PC-3 (cell line): ENCODE measurements around the gene COG3. TPM values are rescaled to one million over a fixed set of nuclear protein-coding genes. Genes with fewer than 3 reads are reported as not detected.

Experiments
- ATAC-seq: fragments of 200-7000 bp; cut with Tn5 transposase; 2 replicates; pipeline ENCODE4 v1.9.1; 2020; ENCODE audit warnings: mild to moderate bottlenecking, moderate library complexity
- BruUV-seq: library from RNA; stranded (reverse); fragments of 400-500 nt; replicated peaks from 2 replicates; lab custom pipeline; 2021; lab: Mats Ljungman, UMichigan
- CTCF ChIA-PET: fragments of 300-600 bp; sonication (Branson Sonifier 250); formaldehyde crosslinking; loops from one replicate; lab custom pipeline; 2022; ENCODE audit warnings: antibody characterized with exemption; lab: Charles Lee
- POLR2A ChIA-PET: fragments of 300-600 bp; sonication (Branson Sonifier 250); formaldehyde crosslinking; loops from one replicate; lab custom pipeline; 2022; ENCODE audit warnings: antibody characterized with exemption; ENCODE audit not compliant: unreplicated experiment; lab: Charles Lee
- DNase-seq: peaks from one replicate; pipeline ENCODE4 v3.0.0-alpha.2; 2015
- H2AFZ ChIP-seq: fragments of 300-600 bp; sonication (generic); 2 replicates; pipeline ENCODE4 v1.6.0; 2016; ENCODE audit warnings: antibody characterized with exemption, low read length
- H3F3A ChIP-seq: fragments of 300-600 bp; sonication (generic); one replicate; pipeline ENCODE4 v1.6.0; 2017; ENCODE audit warnings: antibody characterized with exemption, low read length, control low read depth, mild to moderate bottlenecking; ENCODE audit not compliant: unreplicated experiment
- H3K27ac ChIP-seq: fragments of 300-600 bp; sonication (generic); 2 replicates; pipeline ENCODE4 v1.5.1; 2016; ENCODE audit warnings: mild to moderate bottlenecking, low read length
- H3K27me3 ChIP-seq: fragments of 300-600 bp; sonication (generic); 2 replicates; pipeline ENCODE4 v1.6.1; 2016; ENCODE audit warnings: low read length, mixed read lengths
- H3K36me3 ChIP-seq: fragments of 300-600 bp; sonication (generic); 2 replicates; pipeline ENCODE4 v1.6.1; 2016; ENCODE audit warnings: low read depth, mixed run types, low read length, mixed read lengths
- H3K4me1 ChIP-seq: fragments of 300-600 bp; sonication (generic); 2 replicates; pipeline ENCODE4 v1.5.1; 2016; ENCODE audit warnings: low read length; ENCODE audit not compliant: insufficient read depth
- H3K4me2 ChIP-seq: fragments of 300-600 bp; sonication (generic); 2 replicates; pipeline ENCODE4 v1.6.0; 2016; ENCODE audit warnings: low read length
- H3K4me3 ChIP-seq: fragments of 300-600 bp; sonication (generic); 2 replicates; pipeline ENCODE4 v1.5.1; 2016; ENCODE audit warnings: mild to moderate bottlenecking, low read length, mixed read lengths
- H3K79me2 ChIP-seq: fragments of 300-600 bp; sonication (generic); 2 replicates; pipeline ENCODE4 v1.6.1; 2017; ENCODE audit warnings: low read length, mixed read lengths
- H3K9ac ChIP-seq: fragments of 300-600 bp; sonication (generic); 2 replicates; pipeline ENCODE4 v1.6.0; 2016; ENCODE audit warnings: mild to moderate bottlenecking, low read length
- H3K9me2 ChIP-seq: fragments of 300-600 bp; sonication (generic); replicated peaks from 2 replicates; pipeline ENCODE4 v1.6.1; 2016; ENCODE audit warnings: mixed run types, low read length, mixed read lengths
- H3K9me3 ChIP-seq: fragments of 300-600 bp; sonication (generic); 2 replicates; pipeline ENCODE4 v1.6.1; 2016; ENCODE audit warnings: low read length, mixed read lengths
- H4K20me1 ChIP-seq: fragments of 300-600 bp; sonication (generic); 2 replicates; pipeline ENCODE4 v1.6.1; 2016; ENCODE audit warnings: low read length, mixed read lengths
- EZH2 ChIP-seq: fragments of 300-600 bp; sonication (generic); IDR thresholded peaks from one replicate; pipeline ENCODE4 v1.6.1; 2017; ENCODE audit warnings: antibody characterized with exemption, mild to moderate bottlenecking, low read length; ENCODE audit not compliant: unreplicated experiment
- EZH2phosphoT487 ChIP-seq: fragments of 300-600 bp; sonication (generic); IDR thresholded peaks from 2 replicates; pipeline ENCODE4 v1.6.1; 2018; ENCODE audit warnings: mild to moderate bottlenecking, antibody characterized with exemption, low read length, borderline replicate concordance
- intact Hi-C: fragments of 100-400 bp; cut with micrococcal nuclease; formaldehyde crosslinking; loops from 2 replicates; pipeline ENCODE4 v1.9.0; 2023
- total RNA-seq: library from RNA; depleted of rRNA; stranded (reverse); fragments of >200 nt; gene quantifications from 2 replicates; pipeline ENCODE4 v1.2.3, GENCODE V29; 2014
- TF ChIP-seq, protein P1 (sequence below): fragments of 300-600 bp; sonication (generic); conservative IDR thresholded peaks from 2 replicates; pipeline ENCODE4 v1.5.1; 2017; ENCODE audit warnings: antibody characterized with exemption, low read depth, mild to moderate bottlenecking, low read length

COG3 gene
- total RNA-seq, 1 experiment from 2014 or later: 28.8 TPM

DNA sequence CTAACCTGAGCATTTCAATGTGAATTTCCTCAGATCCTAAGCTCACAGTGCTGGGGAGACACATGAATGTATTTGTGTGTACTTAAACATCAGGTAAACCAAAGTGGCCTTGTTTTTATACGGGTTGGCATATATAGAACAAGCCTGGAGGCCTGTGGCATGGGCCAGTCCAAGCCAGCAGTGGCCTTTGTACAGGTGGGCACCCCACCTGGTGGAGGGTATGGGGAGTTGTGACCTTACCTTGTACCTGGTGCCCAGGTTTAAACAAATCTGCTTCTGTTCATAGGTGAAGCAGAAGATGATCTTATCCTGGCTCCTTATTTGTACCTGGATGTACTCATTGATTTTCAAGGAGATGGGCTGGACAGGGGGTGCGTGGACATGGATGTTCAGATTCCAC is 79.8 kb downstream of the COG3 start:
- H4K20me1 ChIP-seq: no peaks in the 10 kb centered on the region
- H3K9me3 ChIP-seq: no peaks in the 10 kb centered on the region
- H3K4me1 ChIP-seq: no peaks in the 10 kb centered on the region
- BruUV-seq: no TSS peak
- H3K27me3 ChIP-seq: no peaks in the 10 kb centered on the region
- H3K4me3 ChIP-seq: no peak overlapping the region
- no peaks in the 10 kb centered on the region for H3K36me3 ChIP-seq
- ChIA-PET POLR2A (no interaction called here), CTCF (no interaction called here)
- ATAC-seq (0 out of 2 replicates have a peak, but pooled peaks have one; percentile 38), DNase-seq (no peak)
- no peaks in the 10 kb centered on the region for H3K9me2 ChIP-seq
- no peak overlapping the region for H3K4me2 ChIP-seq
- TF ChIP-seq, protein P1, sequence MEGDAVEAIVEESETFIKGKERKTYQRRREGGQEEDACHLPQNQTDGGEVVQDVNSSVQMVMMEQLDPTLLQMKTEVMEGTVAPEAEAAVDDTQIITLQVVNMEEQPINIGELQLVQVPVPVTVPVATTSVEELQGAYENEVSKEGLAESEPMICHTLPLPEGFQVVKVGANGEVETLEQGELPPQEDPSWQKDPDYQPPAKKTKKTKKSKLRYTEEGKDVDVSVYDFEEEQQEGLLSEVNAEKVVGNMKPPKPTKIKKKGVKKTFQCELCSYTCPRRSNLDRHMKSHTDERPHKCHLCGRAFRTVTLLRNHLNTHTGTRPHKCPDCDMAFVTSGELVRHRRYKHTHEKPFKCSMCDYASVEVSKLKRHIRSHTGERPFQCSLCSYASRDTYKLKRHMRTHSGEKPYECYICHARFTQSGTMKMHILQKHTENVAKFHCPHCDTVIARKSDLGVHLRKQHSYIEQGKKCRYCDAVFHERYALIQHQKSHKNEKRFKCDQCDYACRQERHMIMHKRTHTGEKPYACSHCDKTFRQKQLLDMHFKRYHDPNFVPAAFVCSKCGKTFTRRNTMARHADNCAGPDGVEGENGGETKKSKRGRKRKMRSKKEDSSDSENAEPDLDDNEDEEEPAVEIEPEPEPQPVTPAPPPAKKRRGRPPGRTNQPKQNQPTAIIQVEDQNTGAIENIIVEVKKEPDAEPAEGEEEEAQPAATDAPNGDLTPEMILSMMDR: no peak
- TF ChIP-seq EZH2phosphoT487: no peak
- no peak for TF ChIP-seq EZH2
- no peak overlapping the region for H3K27ac ChIP-seq
- H3K9ac ChIP-seq: no peak overlapping the region
- no peaks in the 10 kb centered on the region for H3F3A ChIP-seq
- H3K79me2 ChIP-seq: no peaks in the 10 kb centered on the region
- intact Hi-C loops: no loop called here
- no peak overlapping the region for H2AFZ ChIP-seq

DNA sequence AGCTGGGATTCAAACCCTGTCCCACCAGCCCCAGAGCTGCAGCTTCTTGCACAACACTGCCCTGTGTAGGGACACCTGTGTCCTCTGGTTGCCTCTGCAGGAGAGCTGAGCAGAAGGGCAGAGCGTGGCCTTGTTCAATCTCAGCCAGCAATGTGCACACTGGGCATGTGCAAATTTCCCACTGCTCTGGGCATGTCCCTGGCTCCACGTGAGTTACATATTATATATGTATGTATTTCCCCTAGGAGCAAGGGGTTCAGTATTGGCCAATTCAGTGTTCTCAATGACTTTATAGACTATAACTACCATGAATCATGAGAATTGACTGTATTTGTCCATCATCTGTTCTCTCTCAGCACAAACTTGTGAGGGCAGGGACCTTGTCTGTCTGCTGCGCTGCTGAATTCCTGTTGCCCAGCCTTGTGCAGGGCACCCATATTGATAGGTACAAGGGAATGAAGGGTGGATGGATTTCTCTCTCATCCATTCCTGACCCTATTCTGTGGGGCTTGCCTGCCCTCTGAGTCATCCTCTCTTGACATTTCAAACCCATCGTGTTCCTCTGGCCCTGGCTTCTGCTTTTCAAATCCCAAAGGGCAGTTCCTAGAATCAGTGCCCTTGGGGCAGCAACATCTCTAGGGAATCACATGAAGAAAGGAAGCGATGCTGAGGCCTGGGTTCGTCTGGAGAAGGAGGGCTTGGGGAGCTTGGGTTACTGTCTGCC is 81.1 kb downstream of the COG3 start:
- Histone ChIP-seq H3K9me2 (no peaks in the 10 kb centered on the region), H3K27ac (no peak overlapping the region), H3K9me3 (no peaks in the 10 kb centered on the region), H3K36me3 (no peaks in the 10 kb centered on the region), H3K4me2 (no peak overlapping the region), H3F3A (no peaks in the 10 kb centered on the region), H2AFZ (no peak overlapping the region), H3K79me2 (no peaks in the 10 kb centered on the region), H3K27me3 (no peaks in the 10 kb centered on the region), H4K20me1 (no peaks in the 10 kb centered on the region), H3K4me3 (no peak overlapping the region), H3K9ac (no peak overlapping the region), H3K4me1 (no peaks in the 10 kb centered on the region)
- BruUV-seq: no TSS peak
- ChIA-PET CTCF (no interaction called here), POLR2A (no interaction called here)
- DNase-seq (no peak), ATAC-seq (no peak)
- no peak for TF ChIP-seq EZH2phosphoT487
- TF ChIP-seq, protein P1: no peak
- intact Hi-C loops: no loop called here

DNA sequence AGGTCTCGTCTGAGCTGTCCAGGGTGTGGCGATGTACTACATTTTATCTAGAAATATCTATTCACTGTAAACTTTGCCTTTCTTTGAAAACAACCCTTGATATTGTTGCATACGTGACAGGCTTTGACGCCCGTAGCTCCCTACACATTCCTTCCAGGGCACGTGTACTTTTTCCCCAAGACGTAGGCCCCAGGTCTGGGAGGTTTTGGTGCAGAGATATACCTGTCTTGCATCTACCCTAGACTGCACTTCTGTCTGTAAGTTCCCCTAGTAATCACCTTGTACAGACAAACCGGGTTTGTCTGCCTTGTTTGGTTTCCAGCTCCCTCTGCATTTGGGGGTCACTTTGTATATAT is 81.6 kb downstream of the COG3 start:
- no peaks in the 10 kb centered on the region for H3K27me3 ChIP-seq
- H4K20me1 ChIP-seq: no peaks in the 10 kb centered on the region
- no TSS peak for BruUV-seq
- DNase-seq: no peak
- intact Hi-C loops: no loop called here
- H3K9me3 ChIP-seq: no peaks in the 10 kb centered on the region
- ChIA-PET POLR2A (no interaction called here), CTCF (no interaction called here)
- no peak overlapping the region for H3K9ac ChIP-seq
- no peak overlapping the region for H2AFZ ChIP-seq
- H3K4me3 ChIP-seq: no peak overlapping the region
- no peak for TF ChIP-seq EZH2phosphoT487
- no peak for TF ChIP-seq EZH2
- TF ChIP-seq, protein P1: no peak
- ATAC-seq: no peak
- H3K4me2 ChIP-seq: no peak overlapping the region
- H3K4me1 ChIP-seq: no peaks in the 10 kb centered on the region
- H3K9me2 ChIP-seq: no peaks in the 10 kb centered on the region
- H3K27ac ChIP-seq: no peak overlapping the region
- H3K79me2 ChIP-seq: no peaks in the 10 kb centered on the region
- no peaks in the 10 kb centered on the region for H3K36me3 ChIP-seq
- H3F3A ChIP-seq: no peaks in the 10 kb centered on the region
